ENCODE data around the gene SFXN3. TPM values are rescaled to one million over a fixed set of nuclear protein-coding genes. Genes with fewer than 3 reads are reported as not detected.

The SFXN3 gene
- total and polyA plus RNA-seq, 10 of the 15 experiments (the other 5 are each of a cell fraction or from before 2014, with no cell fraction given), result 0.05 to 11.3 (median 1.2) TPM

- no peak overlapping the region for H3K4me3 ChIP-seq
- H3K4me2 ChIP-seq (ENCODE audit: control insufficient read depth, insufficient read depth), result no peak overlapping the region
- no peaks in the 10 kb centered on the region for H4K20me1 ChIP-seq (ENCODE audit: control insufficient read depth, insufficient read depth)
- H3K4me1 ChIP-seq (ENCODE audit: control insufficient read depth, insufficient read depth, low read length), result no peaks in the 10 kb centered on the region
- in situ Hi-C loops (cut with MboI) (no loop called here), intact Hi-C loops (cut with micrococcal nuclease; ENCODE audit: unreplicated experiment) (no loop called here)
- H3K79me2 ChIP-seq (ENCODE audit: control insufficient read depth, insufficient read depth, low read length), result no peaks in the 10 kb centered on the region
- H3K9ac ChIP-seq (ENCODE audit: control insufficient read depth, insufficient read depth, low read length), result no peak overlapping the region
- H3K9me3 ChIP-seq (replicated peaks; ENCODE audit: control insufficient read depth, insufficient read depth, low read length), result no peaks in the 10 kb centered on the region
- BruUV-seq (replicated peaks), result no TSS peak
- POLR2A ChIA-PET, result no interaction called here
- CTCF ChIA-PET, result interaction anchor here (1.2 kb wide), 1 partner anchor 10 kb away, joined by 4 read pairs; no protein-coding TSS in a partner anchor
- RAD21 ChIA-PET (ENCODE audit: unreplicated experiment), result interaction anchor here (1.3 kb wide), 1 partner anchor 52 kb away, joined by 3 read pairs; no protein-coding TSS in a partner anchor
- H3K36me3 ChIP-seq (ENCODE audit: control insufficient read depth in 2 of 2, insufficient read depth in 2 of 2, low read length in 1 of 2), result no peaks in the 10 kb centered on the region
- H2AFZ ChIP-seq (ENCODE audit: control insufficient read depth, low read depth, low read length), result no peak overlapping the region
- DNase-seq (ENCODE audit: low read depth, low spot score) (no peak), FAIRE-seq (no peak), ATAC-seq (no peak)
- SMC1A ChIA-PET (ENCODE audit: uncharacterized antibody, unreplicated experiment), result no interaction called here
- H3K27ac ChIP-seq (ENCODE audit: control insufficient read depth, insufficient read depth), result no peak overlapping the region
- peaks cover 2 to 6% of the 10 kb centered on the region in 2 experiments for H3K27me3 ChIP-seq (replicated peaks in 1 of 2; ENCODE audit: control insufficient read depth in 2 of 2, insufficient read depth in 2 of 2, low read length in 1 of 2)
- WGBS (ENCODE audit: insufficient coverage, insufficient replicate concordance, low lambda C conversion rate, missing lambda C conversion rate), result 31% methylated on average over 11 of the region's 11 CpGs
- TF ChIP-seq SIN3A (IDR thresholded peaks at IDR 0.05; ENCODE audit: low read depth, low read length), result no peak
- TF ChIP-seq POLR2A (IDR thresholded peaks at IDR 0.05; ENCODE audit: low read depth, low read length), result no peak
- TF ChIP-seq POU2F2 (IDR thresholded peaks at IDR 0.05; ENCODE audit: borderline replicate concordance, low read depth, low read length), result no peak
- TF ChIP-seq, protein P1, sequence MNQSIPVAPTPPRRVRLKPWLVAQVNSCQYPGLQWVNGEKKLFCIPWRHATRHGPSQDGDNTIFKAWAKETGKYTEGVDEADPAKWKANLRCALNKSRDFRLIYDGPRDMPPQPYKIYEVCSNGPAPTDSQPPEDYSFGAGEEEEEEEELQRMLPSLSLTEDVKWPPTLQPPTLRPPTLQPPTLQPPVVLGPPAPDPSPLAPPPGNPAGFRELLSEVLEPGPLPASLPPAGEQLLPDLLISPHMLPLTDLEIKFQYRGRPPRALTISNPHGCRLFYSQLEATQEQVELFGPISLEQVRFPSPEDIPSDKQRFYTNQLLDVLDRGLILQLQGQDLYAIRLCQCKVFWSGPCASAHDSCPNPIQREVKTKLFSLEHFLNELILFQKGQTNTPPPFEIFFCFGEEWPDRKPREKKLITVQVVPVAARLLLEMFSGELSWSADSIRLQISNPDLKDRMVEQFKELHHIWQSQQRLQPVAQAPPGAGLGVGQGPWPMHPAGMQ (IDR thresholded peaks at IDR 0.05; ENCODE audit: borderline replicate concordance), result no peak
- no peak for TF ChIP-seq STAT3 (IDR thresholded peaks at IDR 0.05; ENCODE audit: low read depth, low read length)
- TF ChIP-seq, protein P2, sequence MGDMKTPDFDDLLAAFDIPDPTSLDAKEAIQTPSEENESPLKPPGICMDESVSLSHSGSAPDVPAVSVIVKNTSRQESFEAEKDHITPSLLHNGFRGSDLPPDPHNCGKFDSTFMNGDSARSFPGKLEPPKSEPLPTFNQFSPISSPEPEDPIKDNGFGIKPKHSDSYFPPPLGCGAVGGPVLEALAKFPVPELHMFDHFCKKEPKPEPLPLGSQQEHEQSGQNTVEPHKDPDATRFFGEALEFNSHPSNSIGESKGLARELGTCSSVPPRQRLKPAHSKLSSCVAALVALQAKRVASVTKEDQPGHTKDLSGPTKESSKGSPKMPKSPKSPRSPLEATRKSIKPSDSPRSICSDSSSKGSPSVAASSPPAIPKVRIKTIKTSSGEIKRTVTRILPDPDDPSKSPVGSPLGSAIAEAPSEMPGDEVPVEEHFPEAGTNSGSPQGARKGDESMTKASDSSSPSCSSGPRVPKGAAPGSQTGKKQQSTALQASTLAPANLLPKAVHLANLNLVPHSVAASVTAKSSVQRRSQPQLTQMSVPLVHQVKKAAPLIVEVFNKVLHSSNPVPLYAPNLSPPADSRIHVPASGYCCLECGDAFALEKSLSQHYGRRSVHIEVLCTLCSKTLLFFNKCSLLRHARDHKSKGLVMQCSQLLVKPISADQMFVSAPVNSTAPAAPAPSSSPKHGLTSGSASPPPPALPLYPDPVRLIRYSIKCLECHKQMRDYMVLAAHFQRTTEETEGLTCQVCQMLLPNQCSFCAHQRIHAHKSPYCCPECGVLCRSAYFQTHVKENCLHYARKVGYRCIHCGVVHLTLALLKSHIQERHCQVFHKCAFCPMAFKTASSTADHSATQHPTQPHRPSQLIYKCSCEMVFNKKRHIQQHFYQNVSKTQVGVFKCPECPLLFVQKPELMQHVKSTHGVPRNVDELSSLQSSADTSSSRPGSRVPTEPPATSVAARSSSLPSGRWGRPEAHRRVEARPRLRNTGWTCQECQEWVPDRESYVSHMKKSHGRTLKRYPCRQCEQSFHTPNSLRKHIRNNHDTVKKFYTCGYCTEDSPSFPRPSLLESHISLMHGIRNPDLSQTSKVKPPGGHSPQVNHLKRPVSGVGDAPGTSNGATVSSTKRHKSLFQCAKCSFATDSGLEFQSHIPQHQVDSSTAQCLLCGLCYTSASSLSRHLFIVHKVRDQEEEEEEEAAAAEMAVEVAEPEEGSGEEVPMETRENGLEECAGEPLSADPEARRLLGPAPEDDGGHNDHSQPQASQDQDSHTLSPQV (IDR thresholded peaks at IDR 0.05), result no peak
- TF ChIP-seq SPI1 (IDR thresholded peaks at IDR 0.05; ENCODE audit: borderline replicate concordance, insufficient read depth, low read depth, low read length), result no peak
- no peak for TF ChIP-seq EGR1 (IDR thresholded peaks at IDR 0.05; ENCODE audit: borderline replicate concordance in 1 of 2, low read depth in 2 of 2, low read length in 2 of 2)
- no peak for TF ChIP-seq HDGF (IDR thresholded peaks at IDR 0.05)
- TF ChIP-seq CREB1 (IDR thresholded peaks at IDR 0.05; ENCODE audit: low read depth), result no peak
- no peak for TF ChIP-seq NFXL1 (IDR thresholded peaks at IDR 0.05; ENCODE audit: borderline replicate concordance)
- no peak for TF ChIP-seq MYC (IDR thresholded peaks at IDR 0.05; ENCODE audit: insufficient read depth, insufficient read length, insufficient replicate concordance, low read length, severe bottlenecking)
- TF ChIP-seq ZZZ3 (IDR thresholded peaks at IDR 0.05; ENCODE audit: control insufficient read depth, insufficient read length, low read depth), result no peak
- no peak for TF ChIP-seq TAF1 (IDR thresholded peaks at IDR 0.05; ENCODE audit: borderline replicate concordance, low read depth, low read length)
- no peak for TF ChIP-seq MLLT1 (IDR thresholded peaks at IDR 0.05)
Measured at GRCh38 chr10:101089520-101090299, 58.7 kb downstream of the SFXN3 start.
